ENCODE measurements around the gene OSTN. TPM values are rescaled to one million over a fixed set of nuclear protein-coding genes. Genes with fewer than 3 reads are reported as not detected.

OSTN gene
- total and polyA plus RNA-seq, 10 donors, result 0.03 TPM; not detected in 9

DNA sequence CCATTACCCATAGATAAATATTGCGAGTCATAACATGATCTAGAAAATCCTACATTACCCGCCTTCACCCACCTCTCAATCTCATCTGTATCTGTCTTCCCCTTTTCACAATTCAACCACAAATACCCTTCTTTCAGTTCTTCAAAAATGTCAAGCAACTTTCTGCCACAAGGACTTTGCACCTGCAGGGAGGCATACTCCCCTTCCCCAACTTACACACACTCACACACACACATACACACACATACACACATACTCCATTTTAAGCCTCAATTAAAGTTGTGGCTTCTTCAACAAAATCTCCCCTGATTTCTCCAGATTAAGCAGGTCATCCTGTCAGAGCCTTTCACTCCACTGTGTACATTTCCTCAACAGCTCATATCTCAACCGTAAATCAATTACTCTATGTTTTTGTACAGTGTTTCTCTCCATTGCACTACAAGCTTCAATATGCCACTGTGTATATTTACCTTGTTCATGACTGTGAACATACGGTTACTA lies 97.0 kb downstream of the OSTN start:
- H3K27ac ChIP-seq, result peak overlapping the region in 7 of 8 donors; percentile 45 to 78 (median 55)
- H3K4me1 ChIP-seq, result peaks cover 7 to 78% (median 18%) of the 10 kb centered on the region in 6 donors
- no peak for TF ChIP-seq POLR2A (IDR thresholded peaks at IDR 0.05)
- TF ChIP-seq, protein P1, sequence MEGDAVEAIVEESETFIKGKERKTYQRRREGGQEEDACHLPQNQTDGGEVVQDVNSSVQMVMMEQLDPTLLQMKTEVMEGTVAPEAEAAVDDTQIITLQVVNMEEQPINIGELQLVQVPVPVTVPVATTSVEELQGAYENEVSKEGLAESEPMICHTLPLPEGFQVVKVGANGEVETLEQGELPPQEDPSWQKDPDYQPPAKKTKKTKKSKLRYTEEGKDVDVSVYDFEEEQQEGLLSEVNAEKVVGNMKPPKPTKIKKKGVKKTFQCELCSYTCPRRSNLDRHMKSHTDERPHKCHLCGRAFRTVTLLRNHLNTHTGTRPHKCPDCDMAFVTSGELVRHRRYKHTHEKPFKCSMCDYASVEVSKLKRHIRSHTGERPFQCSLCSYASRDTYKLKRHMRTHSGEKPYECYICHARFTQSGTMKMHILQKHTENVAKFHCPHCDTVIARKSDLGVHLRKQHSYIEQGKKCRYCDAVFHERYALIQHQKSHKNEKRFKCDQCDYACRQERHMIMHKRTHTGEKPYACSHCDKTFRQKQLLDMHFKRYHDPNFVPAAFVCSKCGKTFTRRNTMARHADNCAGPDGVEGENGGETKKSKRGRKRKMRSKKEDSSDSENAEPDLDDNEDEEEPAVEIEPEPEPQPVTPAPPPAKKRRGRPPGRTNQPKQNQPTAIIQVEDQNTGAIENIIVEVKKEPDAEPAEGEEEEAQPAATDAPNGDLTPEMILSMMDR (IDR thresholded peaks at IDR 0.05 in 8 of 11, conservative IDR thresholded peaks at IDR 0.05 in 3 of 11), result peak in 3 of 11 experiments; percentile 26 to 52 (median 29)
- TF ChIP-seq POLR2AphosphoS5 (IDR thresholded peaks at IDR 0.05), result no peak
- 41 to 49% (median 46%) methylated on average over 4 of the region's 4 CpGs for WGBS, 5 donors
- peaks cover 0 to 4% (median 0%) of the 10 kb centered on the region in 8 donors for H3K9me3 ChIP-seq
- H3K4me3 ChIP-seq, result no peak overlapping the region
- intact Hi-C loops (cut with DNase I; ENCODE audit: low total_unique reads), result no loop called here
- DNase-seq, result no peak
- no peaks in the 10 kb centered on the region for H3K27me3 ChIP-seq (replicated peaks in 1 of 7)
- no peaks in the 10 kb centered on the region for H3K36me3 ChIP-seq

- TF ChIP-seq POLR2A (IDR thresholded peaks at IDR 0.05), result no peak
- TF ChIP-seq, protein P1 (IDR thresholded peaks at IDR 0.05 in 8 of 11, conservative IDR thresholded peaks at IDR 0.05 in 3 of 11), result no peak
- no peak for TF ChIP-seq POLR2AphosphoS5 (IDR thresholded peaks at IDR 0.05)
- peak overlapping the region in 3 of 8 donors; percentile 38 to 78 (median 70) for H3K27ac ChIP-seq
- no peaks in the 10 kb centered on the region for H3K9me3 ChIP-seq
- no peaks in the 10 kb centered on the region for H3K36me3 ChIP-seq
- H3K4me3 ChIP-seq, result no peak overlapping the region
- peaks cover 6 to 71% (median 16%) of the 10 kb centered on the region in 6 donors for H3K4me1 ChIP-seq
- H3K27me3 ChIP-seq (replicated peaks in 1 of 7), result no peaks in the 10 kb centered on the region
- intact Hi-C loops (cut with DNase I; ENCODE audit: low total_unique reads), result no loop called here
- no peak for DNase-seq
Measured at GRCh38 chr3:191298846-191299245, 99.8 kb downstream of the OSTN start.

DNA sequence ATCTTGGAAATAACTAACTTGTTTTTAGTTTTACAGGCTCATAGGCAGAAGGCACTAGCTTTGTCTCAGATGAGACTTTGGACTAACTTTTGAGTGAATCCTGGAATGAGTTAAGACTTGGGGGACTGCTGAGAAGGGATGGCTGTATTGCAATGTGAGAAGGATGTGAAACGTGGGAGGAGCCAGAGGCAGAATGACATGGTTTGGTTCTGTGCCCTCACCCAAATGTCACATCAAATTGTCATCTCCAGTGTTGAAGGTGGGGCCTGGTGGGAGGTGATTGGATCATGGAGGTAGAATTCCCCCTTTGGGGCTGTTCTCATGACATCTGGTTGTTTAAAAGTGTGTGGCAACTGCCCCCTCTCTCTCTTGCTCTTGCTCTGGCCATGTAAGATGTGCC lies 101.4 kb downstream of the OSTN start:
- intact Hi-C loops (cut with DNase I; ENCODE audit: low total_unique reads), result no loop called here
- DNase-seq, result no peak

DNA sequence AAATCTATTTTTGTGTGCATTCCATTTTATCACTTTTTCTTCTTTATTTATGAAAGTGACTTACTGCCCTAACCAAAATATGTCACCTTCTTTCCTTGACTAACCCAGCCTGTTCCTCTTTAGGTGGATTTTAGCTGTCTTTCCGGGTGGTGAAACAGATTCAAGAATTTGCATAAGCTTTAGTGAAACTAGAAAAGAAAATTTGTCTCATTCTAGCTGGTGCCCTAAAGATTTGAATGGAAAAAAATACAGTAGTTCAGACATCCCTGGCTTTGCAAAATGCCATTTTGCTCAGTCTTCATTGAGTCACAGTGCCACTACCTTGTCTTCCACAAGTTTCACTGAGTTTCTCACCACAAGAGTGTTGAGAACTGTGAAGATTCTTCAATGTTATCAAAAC lies 102.0 kb downstream of the OSTN start:
- H3K9me3 ChIP-seq, result no peaks in the 10 kb centered on the region
- WGBS, 5 donors, result 58 to 67% (median 62%) methylated on average over 1 of the region's 1 CpG
- H3K27ac ChIP-seq, result peak overlapping the region in 7 of 8 donors; percentile 27 to 72 (median 50)
- H3K4me3 ChIP-seq, result no peak overlapping the region
- no peaks in the 10 kb centered on the region for H3K36me3 ChIP-seq
- intact Hi-C loops (cut with DNase I; ENCODE audit: low total_unique reads), result no loop called here
- TF ChIP-seq POLR2A (IDR thresholded peaks at IDR 0.05), result no peak
- TF ChIP-seq, protein P1 (IDR thresholded peaks at IDR 0.05 in 8 of 11, conservative IDR thresholded peaks at IDR 0.05 in 3 of 11), result no peak
- TF ChIP-seq POLR2AphosphoS5 (IDR thresholded peaks at IDR 0.05), result no peak
- H3K27me3 ChIP-seq (replicated peaks in 1 of 7), result no peaks in the 10 kb centered on the region
- H3K4me1 ChIP-seq, result peaks cover 0 to 61% (median 11%) of the 10 kb centered on the region in 6 donors
- DNase-seq, result no peak

More for the DNA sequence above, 101.4 kb downstream of the OSTN start:
- no peaks in the 10 kb centered on the region for H3K9me3 ChIP-seq
- H3K27me3 ChIP-seq (replicated peaks in 1 of 7), result no peaks in the 10 kb centered on the region
- TF ChIP-seq, protein P1 (IDR thresholded peaks at IDR 0.05 in 8 of 11, conservative IDR thresholded peaks at IDR 0.05 in 3 of 11), result no peak
- no peak for TF ChIP-seq POLR2AphosphoS5 (IDR thresholded peaks at IDR 0.05)
- no peak for TF ChIP-seq POLR2A (IDR thresholded peaks at IDR 0.05)
- H3K36me3 ChIP-seq, result no peaks in the 10 kb centered on the region
- H3K27ac ChIP-seq, result peak overlapping the region in 6 of 8 donors; percentile 30 to 72 (median 52)
- peaks cover 3 to 67% (median 13%) of the 10 kb centered on the region in 6 donors for H3K4me1 ChIP-seq
- WGBS, 5 donors, result 60 to 73% (median 68%) methylated on average over 1 of the region's 1 CpG
- no peak overlapping the region for H3K4me3 ChIP-seq

Data from spleen (tissue), 11 donors.